Raji (cell line): Measurements from ENCODE around the gene GPR153.

Experiments used
- POLR2A ChIP-seq: IDR thresholded peaks from 2 replicates; pipeline ENCODE4 v1.6.1; 2011; ENCODE audit warnings: low read depth, low read length, control low read depth; ENCODE audit not compliant: insufficient read depth

GPR153 gene

DNA sequence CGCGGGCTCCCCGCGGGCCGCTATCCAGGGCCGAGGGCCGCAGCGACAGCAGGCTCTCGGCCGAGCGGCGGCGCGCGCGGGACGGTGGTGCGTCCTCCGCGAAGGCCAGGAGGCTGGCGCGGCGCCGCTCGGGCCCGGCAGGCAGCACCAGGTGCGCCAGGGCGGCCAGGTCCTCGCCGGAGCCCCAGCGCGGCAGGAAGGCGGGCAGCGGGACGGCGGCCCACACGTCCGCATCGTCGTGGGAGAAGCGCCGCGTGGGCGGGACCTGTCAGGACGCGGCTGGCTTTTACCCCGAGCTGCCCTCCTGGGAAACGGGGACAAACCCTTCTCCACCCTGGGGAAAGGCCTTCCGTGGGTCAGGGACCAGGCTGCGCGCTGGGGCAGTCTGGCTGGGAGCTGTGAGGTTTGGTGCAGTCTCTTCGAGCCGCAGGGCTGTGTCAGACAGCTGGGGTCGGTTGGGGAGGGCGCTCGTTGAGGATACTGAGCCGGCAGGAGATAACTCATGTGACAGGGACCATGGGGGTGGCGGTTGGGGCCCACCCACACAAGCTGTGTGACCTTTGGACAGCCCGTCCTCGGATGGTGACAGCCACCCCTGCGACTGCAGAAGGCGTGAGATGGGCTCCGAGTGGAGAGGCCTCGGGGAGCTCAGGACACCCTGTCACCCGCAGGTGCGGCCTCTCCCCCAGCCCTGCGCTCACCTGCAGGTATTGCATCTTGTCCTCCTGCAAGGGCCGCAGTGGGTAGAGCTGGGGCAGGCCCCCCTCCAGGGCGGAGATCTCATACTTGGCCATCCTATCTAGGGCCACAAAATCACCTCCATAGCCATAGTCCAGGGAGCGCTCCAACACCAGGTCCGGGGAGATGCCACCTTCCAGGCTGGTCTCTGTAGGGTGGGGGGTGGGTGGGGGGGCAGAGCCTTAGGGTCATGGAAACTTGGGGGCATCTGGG is 10.9 kb downstream of the GPR153 start:
- TF ChIP-seq POLR2A, result no peak

- no peak for TF ChIP-seq POLR2A
Observed at GRCh38 chr1:6248932-6249738, 11.8 kb downstream of the GPR153 start.

GRCh38 chr1:6248161-6248776 is 12.6 kb downstream of the GPR153 start:
- TF ChIP-seq POLR2A, result no peak

DNA sequence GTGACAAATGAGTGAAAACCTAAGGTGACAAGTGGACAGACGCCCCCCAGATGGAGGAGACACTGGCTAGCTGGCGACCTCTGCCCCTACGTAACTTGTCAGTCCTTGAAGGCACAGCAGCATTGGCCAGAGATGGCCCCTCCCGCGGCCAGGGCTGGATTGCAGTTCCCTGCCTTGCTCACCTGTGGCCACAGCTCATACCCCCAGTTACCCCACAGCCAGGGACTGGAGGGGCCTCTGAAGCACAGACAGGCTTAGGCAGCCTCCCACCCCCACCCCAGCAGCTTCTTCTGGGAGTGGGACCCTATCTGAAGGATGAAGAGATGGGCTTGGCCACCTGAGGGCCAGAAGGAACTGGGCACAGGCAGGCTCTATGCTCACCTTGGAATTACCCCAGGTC is 13.2 kb downstream of the GPR153 start:
- TF ChIP-seq POLR2A, result no peak

DNA sequence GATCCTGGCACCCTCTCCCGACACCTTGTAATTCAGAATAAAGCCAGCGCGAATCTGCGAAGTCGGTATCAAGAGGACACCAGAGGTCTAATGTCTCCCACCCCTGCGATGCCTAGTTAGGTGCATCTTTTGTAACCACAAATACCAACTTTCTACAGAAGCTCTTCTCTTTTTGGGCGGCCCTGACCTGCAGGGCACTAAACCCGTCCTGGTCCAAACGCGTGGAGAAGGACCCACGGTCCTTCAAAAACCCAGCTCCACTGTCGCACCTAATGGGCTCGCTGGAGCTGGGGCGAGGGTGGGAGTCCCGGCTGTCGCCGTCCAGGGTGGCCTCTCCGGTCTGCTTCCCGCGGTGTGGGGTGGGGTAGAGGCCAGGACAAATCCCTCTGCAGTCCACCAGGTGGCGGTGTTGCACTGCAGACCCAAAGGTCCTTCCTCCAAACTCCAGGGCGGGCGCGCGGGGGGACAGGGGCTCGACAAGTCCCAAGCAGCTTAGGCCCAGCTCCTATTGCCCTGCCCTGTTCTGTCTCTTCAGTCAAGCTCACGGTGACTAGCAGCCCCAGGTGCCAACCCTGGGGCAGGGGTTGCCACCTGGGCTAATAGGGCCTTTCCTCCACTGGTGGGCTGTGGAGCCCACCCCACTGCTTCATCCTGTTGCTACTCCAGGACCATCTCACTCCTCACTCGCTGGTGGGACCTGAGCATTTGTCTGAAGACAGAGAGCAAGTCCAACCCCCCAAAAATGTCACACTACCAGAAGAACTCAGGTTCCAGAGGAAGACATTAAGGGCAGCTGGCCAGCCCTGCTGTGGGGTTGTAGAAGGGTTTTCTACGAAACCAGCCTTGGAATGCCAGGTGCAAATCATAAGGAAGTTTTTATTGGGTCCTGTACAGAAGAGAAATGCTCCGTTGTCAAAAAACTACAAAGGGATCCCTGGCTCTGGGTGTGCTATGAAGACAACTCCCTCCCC is 14.1 kb downstream of the GPR153 start:
- TF ChIP-seq POLR2A, result no peak

GRCh38 chr1:6245869-6246496 is 14.9 kb downstream of the GPR153 start:
- no peak for TF ChIP-seq POLR2A

DNA sequence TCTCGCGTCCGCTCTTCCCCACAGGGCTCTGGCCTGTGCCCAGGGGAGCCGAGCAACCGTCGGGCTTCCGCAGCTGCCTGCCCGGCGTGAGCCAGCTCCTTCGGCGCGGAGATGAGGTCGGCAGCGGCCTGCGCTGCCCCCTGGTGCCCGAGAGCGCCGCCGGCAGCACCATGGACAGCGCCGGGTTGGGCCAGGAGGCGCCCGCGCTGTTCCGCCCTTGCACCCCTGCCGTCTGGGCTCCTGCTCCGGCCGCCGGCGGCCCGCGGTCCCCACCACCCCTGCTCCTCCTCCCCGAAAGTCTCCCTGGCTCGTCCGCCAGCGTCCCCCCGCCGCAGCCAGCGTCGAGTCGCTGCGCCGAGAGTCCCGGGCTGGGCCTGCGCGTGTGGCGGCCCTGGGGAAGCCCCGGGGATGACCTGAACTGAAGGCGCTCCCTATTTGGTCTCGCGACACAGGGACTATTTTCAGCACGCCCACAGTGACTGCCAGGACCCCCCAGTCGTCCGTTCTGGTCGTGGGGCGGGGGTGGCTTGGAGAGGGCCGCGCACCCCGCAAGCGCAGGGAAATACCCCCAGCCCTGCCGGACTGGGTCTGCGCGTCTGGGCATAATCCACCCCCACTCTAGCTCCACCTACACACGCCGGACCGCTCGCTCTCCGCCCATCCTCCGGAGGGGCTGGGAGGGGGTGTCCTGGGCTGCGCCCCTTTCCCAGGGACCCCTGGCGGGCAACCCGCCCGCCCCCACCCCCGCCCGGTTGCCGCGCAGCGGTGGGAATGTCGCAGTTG is 15.6 kb downstream of the GPR153 start:
- no peak for TF ChIP-seq POLR2A

DNA sequence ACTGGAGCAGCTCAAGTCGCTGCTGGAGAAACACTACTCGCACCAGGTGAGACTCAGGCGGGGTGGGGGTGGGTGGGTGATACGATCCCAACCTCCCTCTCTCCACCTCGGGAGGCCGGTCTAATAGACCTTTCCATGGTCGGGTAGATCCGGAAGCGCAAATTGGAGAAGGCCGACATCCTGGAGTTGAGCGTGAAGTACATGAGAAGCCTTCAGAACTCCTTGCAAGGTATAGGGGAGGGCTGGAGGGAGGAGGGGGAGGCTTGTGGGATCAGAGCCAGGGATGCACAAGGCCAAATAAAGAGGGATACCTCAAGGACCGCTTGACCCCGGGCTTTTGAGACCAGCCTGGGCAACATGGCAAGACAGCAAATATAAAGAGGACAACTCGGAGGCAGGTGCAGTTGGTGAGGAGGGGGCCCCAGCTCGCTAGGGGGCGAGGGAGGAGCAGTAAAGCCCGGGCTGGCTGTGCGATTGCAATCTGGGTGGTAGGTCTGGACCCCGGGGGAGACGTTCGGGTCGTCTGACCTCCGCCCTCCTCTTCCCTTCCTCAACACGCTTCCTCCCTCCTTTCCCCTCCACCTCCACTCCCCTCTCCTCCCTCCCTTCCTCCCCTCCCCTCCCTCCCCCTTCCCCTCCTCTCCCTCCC is 16.4 kb downstream of the GPR153 start:
- no peak for TF ChIP-seq POLR2A

DNA sequence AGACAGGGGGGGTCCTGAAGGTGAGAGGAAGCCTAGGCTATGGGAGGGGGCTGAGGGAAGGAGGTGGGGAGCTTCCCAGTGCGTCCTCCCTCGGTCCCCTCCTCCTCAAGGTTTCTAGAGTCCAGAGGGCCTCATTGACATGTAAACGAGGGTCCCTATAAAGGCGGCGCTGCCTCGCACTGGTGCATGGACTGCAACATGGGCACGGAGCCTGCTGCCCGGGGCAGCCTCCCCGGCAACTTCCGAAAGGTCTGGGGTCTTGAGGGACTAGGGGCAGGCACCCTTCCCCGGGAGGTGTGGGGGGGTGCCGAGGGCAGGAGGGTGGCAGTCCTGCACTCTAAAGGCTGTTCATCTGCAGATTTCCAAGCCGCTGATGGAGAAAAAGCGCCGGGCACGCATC is 16.9 kb downstream of the GPR153 start, which contains the start of gene HES3:
TSS of gene HES3 (plus strand) at position 187 of the 400 bp plus-strand sequence. CDS start at position 374, 187 bp downstream.
- no peak for TF ChIP-seq POLR2A

DNA sequence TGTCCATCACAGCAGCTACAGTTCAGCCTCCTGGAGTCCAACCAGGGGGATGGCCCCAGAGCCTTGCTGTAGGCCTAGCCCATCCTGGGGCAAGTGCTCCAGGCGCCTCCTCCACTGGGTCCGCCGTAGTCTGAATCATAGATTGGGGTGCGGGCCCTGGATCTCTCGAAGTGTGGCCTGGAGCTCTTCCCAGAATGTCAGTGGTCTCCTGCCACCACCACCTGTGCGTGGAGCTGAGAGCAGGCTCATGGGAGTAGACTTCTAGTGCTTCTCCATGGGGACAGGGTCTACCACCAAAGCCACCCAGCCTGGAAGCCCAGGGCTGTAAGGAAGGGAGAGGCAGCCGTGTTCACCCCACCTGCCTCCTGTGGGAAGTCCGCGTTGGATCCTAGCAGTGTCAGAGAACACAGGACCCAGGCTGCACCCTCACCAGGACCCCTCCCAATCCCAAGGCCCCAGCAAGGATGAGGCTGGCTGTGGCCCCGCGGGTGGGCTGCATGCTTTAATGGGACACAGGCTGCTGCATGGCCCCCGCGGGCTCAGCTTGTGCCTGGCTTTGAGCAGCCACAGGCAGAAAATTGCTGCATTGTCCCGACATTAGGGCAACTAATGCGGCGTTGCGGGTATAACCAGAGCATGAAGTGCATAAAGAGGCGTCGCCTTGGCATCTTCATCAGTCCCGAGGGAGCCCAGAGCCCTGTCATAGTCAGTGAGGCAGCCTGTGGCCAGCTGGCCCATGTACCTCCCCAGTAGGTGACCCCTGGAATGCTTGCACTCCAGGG is 17.7 kb downstream of the GPR153 start:
- TF ChIP-seq POLR2A, result no peak

GRCh38 chr1:6241887-6242740 is 18.8 kb downstream of the GPR153 start:
- no peak for TF ChIP-seq POLR2A
